Fibroblast of skin of abdomen (primary cell): ENCODE measurements around the gene ACTN2.

Experiments used
- DNase-seq: peaks from one replicate; pipeline ENCODE4 v3.0.0-alpha.2; 2013

Gene ACTN2

DNA sequence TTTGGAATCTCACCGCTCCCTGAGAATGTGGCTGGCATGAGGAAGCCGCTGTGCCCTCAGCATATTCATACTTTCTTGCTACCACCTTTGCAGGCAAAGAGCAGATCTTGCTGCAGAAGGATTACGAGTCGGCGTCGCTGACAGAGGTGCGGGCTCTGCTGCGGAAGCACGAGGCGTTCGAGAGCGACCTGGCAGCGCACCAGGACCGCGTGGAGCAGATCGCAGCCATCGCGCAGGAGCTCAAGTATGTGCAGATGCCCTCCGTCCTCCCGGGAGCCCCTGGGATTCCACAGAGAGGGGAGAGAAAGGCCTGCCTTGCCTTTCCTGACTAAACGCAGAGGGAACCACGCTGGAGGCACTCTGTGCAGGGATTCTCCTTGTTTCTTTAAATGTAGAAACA, 58.2 kb downstream of the ACTN2 start:
- no peak for DNase-seq

DNA sequence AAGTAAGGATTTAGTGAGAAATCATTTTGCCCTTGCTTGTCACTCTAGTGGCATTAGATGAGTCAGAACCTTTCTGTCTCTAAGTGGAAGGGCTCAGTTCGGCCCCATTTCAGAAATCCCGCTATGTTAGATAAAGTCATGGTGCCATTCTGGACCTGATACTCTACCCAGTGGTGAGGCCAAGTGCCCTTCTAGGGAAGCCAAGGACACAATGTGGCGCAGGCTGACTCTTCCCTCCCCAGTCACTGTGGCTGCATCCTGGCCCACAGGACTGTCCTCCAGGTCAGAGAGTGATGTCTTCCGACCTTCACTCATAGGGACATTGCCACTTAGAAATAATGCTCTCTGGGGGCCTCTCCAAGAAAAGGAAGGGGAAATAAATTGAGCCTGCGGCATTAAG, 60.5 kb downstream of the ACTN2 start:
- DNase-seq = no peak

- DNase-seq = no peak
These were observed 61.1 kb downstream of the ACTN2 start for GRCh38 chr1:236747311-236747985.

GRCh38 chr1:236748268-236748870, 62.1 kb downstream of the ACTN2 start:
- DNase-seq = no peak

DNA sequence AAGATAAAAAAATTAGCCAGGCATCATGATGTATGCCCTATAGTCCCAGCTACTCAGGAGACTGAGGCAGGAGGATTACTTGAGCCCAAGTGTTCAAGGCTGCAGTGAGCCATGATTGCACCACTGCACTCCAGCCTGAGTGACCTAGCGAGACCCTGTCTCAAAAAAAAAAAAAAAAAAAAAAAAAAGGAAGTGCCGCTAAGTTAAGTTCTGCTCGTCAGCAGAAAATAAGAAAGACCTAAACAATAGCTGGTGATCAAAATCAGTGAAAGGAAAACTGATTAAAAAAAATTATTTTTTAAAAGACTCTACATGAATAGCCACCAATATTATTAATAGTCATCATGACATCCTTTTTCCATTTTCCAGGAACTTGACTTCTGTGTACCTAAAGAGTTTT, 64.6 kb downstream of the ACTN2 start:
- no peak for DNase-seq

- DNase-seq = no peak
These were observed 65.1 kb downstream of the ACTN2 start for GRCh38 chr1:236751385-236751784.

GRCh38 chr1:236751935-236752334, 65.6 kb downstream of the ACTN2 start:
- DNase-seq = no peak

GRCh38 chr1:236753516-236753915, 67.2 kb downstream of the ACTN2 start:
- DNase-seq = no peak

DNA sequence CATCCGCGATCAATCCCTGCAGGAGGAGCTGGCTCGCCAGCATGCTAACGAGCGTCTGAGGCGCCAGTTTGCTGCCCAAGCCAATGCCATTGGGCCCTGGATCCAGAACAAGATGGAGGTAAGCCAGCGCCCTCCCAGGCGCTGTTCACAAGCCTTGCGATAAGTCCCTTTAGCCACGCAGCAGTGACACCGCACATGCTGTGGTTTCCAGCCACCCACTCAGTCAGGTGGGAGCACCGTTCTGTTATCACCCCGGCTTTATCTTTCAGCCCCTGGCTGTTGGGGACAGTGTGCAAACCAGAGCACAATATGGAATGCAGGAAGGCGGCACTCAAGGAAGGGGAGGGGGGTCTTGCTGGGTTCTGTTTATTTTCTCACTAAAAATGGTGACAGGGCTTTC, 67.7 kb downstream of the ACTN2 start:
- DNase-seq = no peak

DNA sequence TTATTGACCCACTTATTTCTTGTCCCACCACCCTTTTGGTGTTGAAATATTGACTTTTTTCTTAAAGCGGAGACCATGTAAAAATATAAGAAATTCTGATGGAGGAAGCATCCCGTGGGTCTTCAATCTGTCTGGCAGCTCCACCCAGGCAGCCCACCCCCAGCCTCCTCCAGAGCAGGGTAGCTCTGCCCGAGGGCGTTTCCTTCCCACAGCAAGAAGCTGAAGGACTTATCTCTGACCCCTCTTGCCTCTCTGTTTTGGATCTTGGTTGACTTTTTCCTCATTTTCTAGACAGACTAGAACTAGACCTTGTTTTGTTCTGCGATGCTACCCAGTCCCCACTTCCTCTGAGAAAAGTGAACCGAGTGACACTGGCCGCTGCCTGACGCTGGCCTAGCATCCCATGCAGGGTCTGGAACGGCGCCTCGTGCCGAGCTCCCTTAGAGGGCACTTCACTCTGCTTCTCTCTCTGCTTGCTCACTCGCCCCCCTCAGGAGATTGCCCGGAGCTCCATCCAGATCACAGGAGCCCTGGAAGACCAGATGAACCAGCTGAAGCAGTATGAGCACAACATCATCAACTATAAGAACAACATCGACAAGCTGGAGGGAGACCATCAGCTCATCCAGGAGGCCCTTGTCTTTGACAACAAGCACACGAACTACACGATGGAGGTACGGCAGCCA, 68.4 kb downstream of the ACTN2 start:
- DNase-seq = no peak

- no peak for DNase-seq
These were observed 71.3 kb downstream of the ACTN2 start for GRCh38 chr1:236757640-236758039.

GRCh38 chr1:236759252-236759859, 73.1 kb downstream of the ACTN2 start:
- peak; percentile 28 for DNase-seq

GRCh38 chr1:236760480-236760879, 74.2 kb downstream of the ACTN2 start:
- no peak for DNase-seq

DNA sequence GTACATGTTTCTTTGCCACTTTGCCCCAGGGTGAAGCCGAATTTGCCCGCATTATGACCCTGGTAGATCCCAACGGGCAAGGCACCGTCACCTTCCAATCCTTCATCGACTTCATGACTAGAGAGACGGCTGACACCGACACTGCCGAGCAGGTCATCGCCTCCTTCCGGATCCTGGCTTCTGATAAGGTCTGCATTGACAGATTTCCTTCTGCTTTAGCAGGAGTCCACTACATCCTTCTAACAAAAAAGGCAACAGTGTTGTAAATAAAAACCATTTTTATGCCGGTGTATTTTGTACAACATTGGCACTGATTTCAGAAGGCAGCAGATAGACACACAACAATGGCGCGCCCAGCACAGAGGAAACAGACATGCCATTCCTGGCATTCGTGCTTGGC, 74.7 kb downstream of the ACTN2 start:
- DNase-seq = no peak

GRCh38 chr1:236761397-236762132, 75.3 kb downstream of the ACTN2 start:
- DNase-seq = no peak

DNA sequence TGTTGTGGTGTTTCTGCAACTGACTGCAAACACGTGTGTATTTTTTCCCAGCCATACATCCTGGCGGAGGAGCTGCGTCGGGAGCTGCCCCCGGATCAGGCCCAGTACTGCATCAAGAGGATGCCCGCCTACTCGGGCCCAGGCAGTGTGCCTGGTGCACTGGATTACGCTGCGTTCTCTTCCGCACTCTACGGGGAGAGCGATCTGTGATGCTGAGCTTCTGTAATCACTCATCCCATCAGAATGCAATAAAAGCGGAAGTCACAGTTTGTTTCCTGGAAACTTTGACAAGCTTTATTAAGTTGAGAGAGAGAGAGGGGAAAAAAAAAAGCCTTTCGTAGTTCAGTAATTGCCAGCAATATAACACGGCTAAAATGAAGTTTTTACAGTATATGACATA, 76.1 kb downstream of the ACTN2 start:
- peak; percentile 20 for DNase-seq

DNA sequence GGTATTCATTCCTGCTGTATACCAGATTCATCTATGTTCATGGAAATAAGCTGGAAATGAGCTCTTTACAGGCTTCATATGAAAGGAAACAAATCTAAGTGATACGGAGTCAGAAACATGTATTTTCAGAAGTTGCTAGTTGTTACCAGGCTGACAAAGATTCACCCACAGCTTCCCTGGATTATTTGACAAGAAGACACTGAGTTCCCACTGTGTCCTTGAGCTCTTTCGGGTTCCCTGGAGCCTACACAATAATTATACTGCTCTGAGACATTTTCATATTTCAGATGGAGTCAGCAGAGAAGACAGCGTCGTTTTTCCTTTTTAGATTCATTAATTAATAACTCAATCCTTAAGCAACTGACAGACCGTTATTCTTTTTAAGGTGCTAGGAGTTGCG, 79.5 kb downstream of the ACTN2 start:
- DNase-seq = no peak

- DNase-seq = no peak
These were observed 80.2 kb downstream of the ACTN2 start for GRCh38 chr1:236766506-236766905.

DNA sequence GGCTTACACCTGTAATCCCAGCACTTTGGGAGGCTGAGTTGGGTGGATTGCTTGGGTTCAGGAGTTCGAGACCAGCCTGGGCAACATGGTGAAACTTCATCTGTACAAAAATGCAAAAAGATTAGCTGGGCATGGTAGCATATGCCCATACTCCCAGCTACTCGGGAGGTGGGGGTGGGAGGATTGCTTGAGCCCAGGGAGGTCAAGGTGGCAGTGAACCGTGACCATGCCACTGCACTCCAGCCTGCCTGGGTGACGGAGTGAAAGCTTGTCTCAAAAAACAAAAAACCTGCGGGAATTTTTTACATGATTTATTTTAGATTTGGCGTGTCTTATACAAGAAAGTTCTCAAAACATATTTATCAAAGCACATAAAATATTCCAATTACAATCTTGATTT, 81.0 kb downstream of the ACTN2 start:
- DNase-seq = no peak

DNA sequence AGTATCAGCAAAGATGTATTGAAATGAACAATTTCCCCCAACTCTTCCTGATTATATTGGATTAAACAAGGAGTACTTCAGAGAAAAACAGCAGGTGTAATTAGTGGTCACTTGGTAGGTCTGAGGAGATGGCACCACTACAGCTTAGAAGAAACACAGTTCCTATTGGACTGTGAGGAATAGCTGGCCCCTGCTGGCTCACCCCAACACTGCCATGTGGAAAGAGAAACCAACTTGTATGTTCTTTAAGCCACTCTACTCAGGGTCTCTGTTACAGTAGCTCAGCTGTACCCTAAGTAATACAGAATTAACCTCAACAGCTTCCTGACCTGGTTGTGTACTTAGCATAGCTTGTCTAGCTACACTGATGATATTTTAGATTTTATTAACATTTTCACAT, 82.3 kb downstream of the ACTN2 start:
- DNase-seq = no peak

- DNase-seq = no peak
These were observed 87.6 kb downstream of the ACTN2 start for GRCh38 chr1:236773919-236774318.

- no peak for DNase-seq
These were observed 88.6 kb downstream of the ACTN2 start for GRCh38 chr1:236774926-236775325.

DNA sequence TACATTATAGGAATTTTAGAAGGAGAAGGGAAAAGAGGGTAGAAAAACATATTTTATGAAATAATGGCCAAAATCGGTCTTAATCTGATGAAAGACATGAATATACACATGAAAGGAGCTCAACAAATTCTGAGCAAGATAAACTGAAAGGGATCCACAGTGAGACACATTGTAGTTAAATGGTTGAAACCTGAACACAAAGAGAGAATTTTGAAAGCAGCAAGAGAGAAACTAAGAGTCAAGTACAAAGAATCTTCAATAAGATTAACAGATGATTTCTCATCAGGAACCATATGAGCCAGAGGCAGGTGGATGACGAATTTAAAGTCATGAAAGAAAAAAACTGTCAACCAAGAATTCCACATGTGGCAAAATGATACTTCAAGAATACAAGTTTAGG, 93.0 kb downstream of the ACTN2 start:
- DNase-seq = no peak
